H9 (cell line): ENCODE results near the gene GNA15. TPM values are rescaled to one million over a fixed set of nuclear protein-coding genes. Genes with fewer than 3 reads are reported as not detected.

Experiments used
- DNase-seq: peaks from one replicate; pipeline ENCODE4 v3.0.0-alpha.2; 2017
- H2AFZ ChIP-seq: one replicate; pipeline ENCODE4 v1.6.1; 2013; ENCODE audit warnings: mild to moderate bottlenecking, low read length, control low read depth, moderate library complexity
- H2AK5ac ChIP-seq: 2 replicates; pipeline ENCODE4 v1.6.1; 2013; ENCODE audit warnings: low read length, control low read depth, mixed read lengths; ENCODE audit not compliant: insufficient read length
- H2BK120ac ChIP-seq: one replicate; pipeline ENCODE4 v1.6.1; 2013; ENCODE audit warnings: low read depth, mild to moderate bottlenecking, low read length, control low read depth, inconsistent platforms; ENCODE audit not compliant: poor library complexity, severe bottlenecking
- H2BK12ac ChIP-seq: 2 replicates; pipeline ENCODE4 v1.6.1; 2013; ENCODE audit warnings: low read length, control low read depth, mixed read lengths, low read depth; ENCODE audit not compliant: insufficient read length
- H2BK15ac ChIP-seq: 2 replicates; pipeline ENCODE4 v1.6.1; 2013; ENCODE audit warnings: low read depth, low read length, control low read depth
- H2BK20ac ChIP-seq: one replicate; pipeline ENCODE4 v1.6.1; 2013; ENCODE audit warnings: low read depth, mild to moderate bottlenecking, low read length, control low read depth, inconsistent platforms; ENCODE audit not compliant: poor library complexity, severe bottlenecking
- H2BK5ac ChIP-seq: 2 replicates; pipeline ENCODE4 v1.6.1; 2013; ENCODE audit warnings: low read length, control low read depth, mixed read lengths; ENCODE audit not compliant: insufficient read length
- H3K14ac ChIP-seq: 2 replicates; pipeline ENCODE4 v1.6.1; 2013; ENCODE audit warnings: low read length, control low read depth; ENCODE audit not compliant: insufficient read depth
- H3K18ac ChIP-seq: 2 replicates; pipeline ENCODE4 v1.6.1; 2013; ENCODE audit warnings: low read depth, mild to moderate bottlenecking, mixed read lengths, low read length, control low read depth; ENCODE audit not compliant: insufficient read length
- H3K23ac ChIP-seq: 2 replicates; pipeline ENCODE4 v1.6.1; 2013; ENCODE audit warnings: low read length, control low read depth, mixed read lengths, low read depth; ENCODE audit not compliant: insufficient read length
- H3K23me2 ChIP-seq: 2 replicates; pipeline ENCODE4 v1.6.1; 2013; ENCODE audit warnings: low read depth, mild to moderate bottlenecking, mixed read lengths, low read length, control low read depth; ENCODE audit not compliant: insufficient read length, poor library complexity, severe bottlenecking
- H3K27ac ChIP-seq: 2 replicates; pipeline ENCODE4 v1.5.1; 2013; ENCODE audit warnings: low read length, control low read depth, mixed read lengths, low read depth; ENCODE audit not compliant: insufficient read length
- H3K27me3 ChIP-seq: 2 replicates; pipeline ENCODE4 v1.6.1; 2013; ENCODE audit warnings: low read length, control low read depth, inconsistent platforms; ENCODE audit not compliant: insufficient read depth
- H3K4ac ChIP-seq: 2 replicates; pipeline ENCODE4 v1.6.1; 2013; ENCODE audit warnings: low read depth, mild to moderate bottlenecking, control low read depth, inconsistent platforms, low read length, moderate library complexity
- H3K4me1 ChIP-seq: 2 replicates; pipeline ENCODE4 v1.6.1; 2013; ENCODE audit warnings: low read length, control low read depth, inconsistent platforms; ENCODE audit not compliant: insufficient read depth
- H3K4me2 ChIP-seq: 2 replicates; pipeline ENCODE4 v1.6.1; 2013; ENCODE audit warnings: low read length, control low read depth, mixed read lengths; ENCODE audit not compliant: insufficient read length, insufficient read depth
- H3K56ac ChIP-seq: 2 replicates; pipeline ENCODE4 v1.6.1; 2013; ENCODE audit warnings: low read depth, mild to moderate bottlenecking, mixed read lengths, low read length, control low read depth; ENCODE audit not compliant: insufficient read length
- H3K79me1 ChIP-seq: 2 replicates; pipeline ENCODE4 v1.6.1; 2013; ENCODE audit warnings: low read depth, mild to moderate bottlenecking, moderate library complexity, low read length, control low read depth, inconsistent platforms; ENCODE audit not compliant: insufficient read depth, poor library complexity, severe bottlenecking
- H3K79me2 ChIP-seq: 2 replicates; pipeline ENCODE4 v1.6.1; 2013; ENCODE audit warnings: low read length, control low read depth, inconsistent platforms; ENCODE audit not compliant: insufficient read depth
- H3K9ac ChIP-seq: 2 replicates; pipeline ENCODE4 v1.6.1; 2013; ENCODE audit warnings: low read length, control low read depth, mixed read lengths; ENCODE audit not compliant: insufficient read length; ENCODE audit errors: extremely low read depth
- H3K9me3 ChIP-seq: one replicate; pipeline ENCODE4 v1.6.1; 2013; ENCODE audit warnings: low read depth, low read length, inconsistent platforms; ENCODE audit not compliant: control insufficient read depth
- H3T11ph ChIP-seq: one replicate; pipeline ENCODE4 v1.6.1; 2013; ENCODE audit warnings: mild to moderate bottlenecking, low read length, control low read depth, inconsistent platforms
- H4K20me1 ChIP-seq: one replicate; pipeline ENCODE4 v1.6.1; 2013; ENCODE audit not compliant: control insufficient read depth, insufficient read length, insufficient read depth
- H4K5ac ChIP-seq: 2 replicates; pipeline ENCODE4 v1.6.1; 2013; ENCODE audit warnings: low read depth, mild to moderate bottlenecking, mixed read lengths, low read length, control low read depth; ENCODE audit not compliant: insufficient read length
- H4K8ac ChIP-seq: replicated peaks from 2 replicates; pipeline ENCODE4 v1.6.1; 2013; ENCODE audit warnings: low read length, control low read depth, mixed read lengths, low read depth; ENCODE audit not compliant: insufficient read length
- H4K91ac ChIP-seq: 2 replicates; pipeline ENCODE4 v1.6.1; 2013; ENCODE audit warnings: low read depth, mild to moderate bottlenecking, moderate library complexity, mixed read lengths, low read length, control low read depth; ENCODE audit not compliant: insufficient read length
- H3K27ac Mint-ChIP-seq, 3 experiments: 2 replicates in 2 of 3; 3 replicates in 1 of 3; pipeline ENCODE4 v1.8.0; 2020 to 2021; ENCODE audit warnings: mixed read lengths in 3 of 3, mild to moderate bottlenecking in 1 of 3, moderate library complexity in 1 of 3
- H3K27me3 Mint-ChIP-seq: 2 replicates; pipeline ENCODE4 v1.8.0; 2021; ENCODE audit warnings: low read depth, mild to moderate bottlenecking, moderate library complexity, mixed read lengths
- H3K36me3 Mint-ChIP-seq, 3 experiments: 2 replicates in 2 of 3; 3 replicates in 1 of 3; pipeline ENCODE4 v1.8.0; 2020 to 2021; ENCODE audit warnings: low read depth in 3 of 3, mixed read lengths in 3 of 3; ENCODE audit not compliant: insufficient read depth in 1 of 3
- H3K4me1 Mint-ChIP-seq, 2 experiments: 2 replicates each; pipeline ENCODE4 v1.8.0; 2020; ENCODE audit warnings: mixed read lengths in 2 of 2
- H3K4me3 Mint-ChIP-seq, 2 experiments: 2 replicates in 1 of 2; 3 replicates in 1 of 2; pipeline ENCODE4 v1.8.0; 2020 to 2021; ENCODE audit warnings: mild to moderate bottlenecking in 2 of 2, mixed read lengths in 2 of 2, moderate library complexity in 1 of 2
- H3K9me3 Mint-ChIP-seq, 2 experiments: 2 replicates in 1 of 2; 3 replicates in 1 of 2; pipeline ENCODE4 v1.8.0; 2020; ENCODE audit warnings: mild to moderate bottlenecking in 2 of 2, mixed read lengths in 2 of 2, moderate library complexity in 1 of 2
- CTCF ChIP-seq: fragments of 200-600 bp; sonication (generic); conservative IDR thresholded peaks from 3 replicates; pipeline ENCODE4 v1.8.0; 2021; ENCODE audit warnings: antibody characterized with exemption, mild to moderate bottlenecking
- WGBS: extraction: QIAGEN DNeasy Blood & Tissue Kit; methylation state at CpG from one replicate; pipeline ENCODE4 v1.1.7; 2013; ENCODE audit warnings: missing lambda C conversion rate, low lambda C conversion rate, mixed read lengths; ENCODE audit not compliant: insufficient read length; ENCODE audit errors: extremely low coverage; 5-methylcytosine and 5-hydroxymethylcytosine counted together
- total RNA-seq: library from RNA; stranded (reverse); gene quantifications from 2 replicates; pipeline ENCODE4 v1.2.1, GENCODE V29; 2021

GNA15 gene
- total RNA-seq, 1 experiment from 2014 or later: not detected

- H3K4me1 ChIP-seq: no peaks in the 10 kb centered on the region
- H4K91ac ChIP-seq: no peak overlapping the region
- peaks cover 3 to 9% of the 10 kb centered on the region in 2 experiments; a peak in 2 of 5 replicates for H3K9me3 Mint-ChIP-seq
- no peak overlapping the region for H3K9ac ChIP-seq
- H4K5ac ChIP-seq: no peak overlapping the region
- no peaks in the 10 kb centered on the region for H3K23me2 ChIP-seq
- no peaks in the 10 kb centered on the region for H3K79me2 ChIP-seq
- 0 out of 7 replicates have a peak, but pooled peaks cover 0 to 3% (median 0%) of the 10 kb centered on the region in 3 experiments for H3K36me3 Mint-ChIP-seq
- no peak overlapping the region for H2AK5ac ChIP-seq
- H2AFZ ChIP-seq: no peak overlapping the region
- H4K8ac ChIP-seq: no peak overlapping the region
- H3K27me3 ChIP-seq: no peaks in the 10 kb centered on the region
- H3K27ac ChIP-seq: no peak overlapping the region
- H3K4me3 Mint-ChIP-seq: no peak overlapping the region
- no peaks in the 10 kb centered on the region for H3K9me3 ChIP-seq
- H3K79me1 ChIP-seq: no peaks in the 10 kb centered on the region
- no peak overlapping the region for H3K4me2 ChIP-seq
- H2BK15ac ChIP-seq: no peak overlapping the region
- no peak overlapping the region for H2BK12ac ChIP-seq
- no peak for TF ChIP-seq CTCF
- H3K27ac Mint-ChIP-seq: no peak overlapping the region
- H3K4me1 Mint-ChIP-seq: peaks cover 6 to 18% of the 10 kb centered on the region in 2 experiments
- H3K18ac ChIP-seq: no peak overlapping the region
- no CpG with 5 or more reads among the region's 3 CpGs for WGBS
- H3K27me3 Mint-ChIP-seq: peaks cover 23% of the 10 kb centered on the region
- H2BK5ac ChIP-seq: no peak overlapping the region
- DNase-seq: no peak
- H2BK120ac ChIP-seq: no peak overlapping the region
- H3T11ph ChIP-seq: no peak overlapping the region
- H3K14ac ChIP-seq: no peak overlapping the region
- no peak overlapping the region for H3K23ac ChIP-seq
- no peak overlapping the region for H3K56ac ChIP-seq
- no peaks in the 10 kb centered on the region for H4K20me1 ChIP-seq
- no peak overlapping the region for H3K4ac ChIP-seq
- H2BK20ac ChIP-seq: no peak overlapping the region
Observed at GRCh38 chr19:3152419-3152780, 16.6 kb downstream of the GNA15 start.
